Dermis blood vessel endothelial cell (primary cell): ENCODE results near the gene ZNF576. TPM values are rescaled to one million over a fixed set of nuclear protein-coding genes. Genes with fewer than 3 reads are reported as not detected.
"Not testable (repeated sequence)": the region's sequence is repeated elsewhere in the genome, so short reads cannot be mapped to it uniquely, and the experiment has no call there.

ENCODE experiments used
- DNase-seq: peaks from one replicate; pipeline ENCODE4 v3.0.0; 2010
- total RNA-seq: library from RNA; depleted of rRNA; stranded (reverse); fragments of >200 nt; gene quantifications from 2 replicates; pipeline ENCODE4 v1.2.3, GENCODE V29; 2014

ZNF576 gene
- total RNA-seq, 1 donor from 2014 or later = 12.6 TPM

DNA sequence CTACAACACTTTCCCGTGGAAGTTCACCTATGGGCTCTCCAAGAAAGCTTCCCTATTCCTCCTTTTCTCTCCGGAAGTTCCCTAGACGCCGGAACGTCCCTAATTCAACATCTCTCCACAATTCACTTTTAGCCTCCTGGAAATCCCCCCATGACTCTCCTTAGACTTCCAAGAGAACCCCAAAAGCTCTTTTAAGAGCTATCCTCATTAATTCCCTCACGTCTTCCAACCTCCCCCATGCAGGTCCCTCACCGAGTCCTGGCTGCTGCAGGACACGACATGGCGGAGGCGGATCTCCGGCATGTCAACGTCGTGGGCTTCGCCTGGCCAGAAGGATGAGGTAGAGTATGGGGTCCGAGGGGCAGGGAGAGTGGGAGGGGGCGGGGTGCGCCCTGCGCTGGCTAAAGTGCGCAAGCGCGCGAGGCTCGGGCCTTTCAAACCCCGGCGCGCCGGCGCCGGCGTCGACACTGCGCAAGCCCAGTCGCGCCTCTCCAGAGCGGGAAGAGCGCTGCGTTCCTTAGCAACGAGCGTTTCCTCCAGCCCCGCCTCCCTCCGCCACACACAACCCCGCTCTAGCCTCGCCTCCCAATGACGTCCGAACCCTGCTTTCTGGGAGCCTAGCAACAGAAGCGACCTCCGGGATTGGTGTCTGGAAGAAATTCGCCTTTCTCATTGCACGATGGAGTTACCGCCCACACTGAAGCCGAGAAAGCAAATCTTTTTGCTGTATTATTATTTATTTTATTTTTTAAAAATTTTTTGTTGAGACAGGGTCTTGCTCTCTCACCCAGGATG lies 21.0 kb upstream of the ZNF576 start, which contains the start of the genes PINLYP and XRCC1:
Gene PINLYP (plus strand): TSS at position 646 of the 795 bp plus-strand sequence. CDS start 1,391 bp downstream, outside the sequence.
Gene XRCC1 (minus strand): TSS at position 372 of the 795 bp plus-strand sequence. CDS start 69 bp downstream, at position 303.
- DNase-seq = peak; percentile 100

DNA sequence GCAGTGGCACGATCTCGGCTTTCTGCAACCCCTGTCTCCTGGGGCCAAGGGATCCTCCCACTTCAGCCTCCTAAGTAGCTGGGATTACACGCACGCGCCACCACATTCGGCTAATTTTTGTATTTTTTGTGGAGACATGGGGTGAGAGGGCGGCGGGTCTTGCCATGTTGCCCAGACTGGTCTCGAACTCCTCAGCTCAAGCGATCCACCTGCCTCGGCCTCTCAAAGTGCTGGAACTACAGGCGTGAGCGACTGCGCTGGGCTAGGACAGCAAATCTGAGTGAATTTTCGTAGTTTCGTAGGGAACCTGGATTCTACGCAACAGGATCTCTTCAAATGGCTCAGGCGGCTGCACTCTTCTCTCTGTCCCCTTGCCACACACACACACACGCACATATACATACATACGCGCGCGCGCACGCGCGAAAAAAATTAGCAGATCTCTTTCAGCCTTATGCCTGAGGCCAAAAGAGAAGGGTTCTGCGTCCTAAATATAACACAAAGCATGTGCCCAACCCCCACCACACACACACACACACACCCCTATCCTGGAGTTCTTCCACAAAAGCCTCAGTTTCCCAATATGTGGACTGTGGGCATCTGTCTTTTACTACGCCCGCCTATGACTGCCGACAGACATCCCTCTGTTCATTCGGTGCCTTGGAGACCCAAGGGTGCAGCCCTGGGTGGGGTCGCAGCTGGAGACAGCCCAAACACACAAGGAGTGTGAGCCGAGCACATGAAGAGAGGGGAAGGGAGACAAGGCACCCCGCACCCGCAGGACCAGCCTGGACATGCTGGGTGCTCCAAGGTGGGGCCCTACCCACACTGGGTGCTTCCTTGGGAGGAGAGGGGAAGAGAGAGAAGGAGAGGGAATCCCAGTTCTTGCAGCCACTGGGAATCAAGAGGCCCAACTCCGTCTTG lies 20.2 kb upstream of the ZNF576 start:
- DNase-seq = no peak

DNA sequence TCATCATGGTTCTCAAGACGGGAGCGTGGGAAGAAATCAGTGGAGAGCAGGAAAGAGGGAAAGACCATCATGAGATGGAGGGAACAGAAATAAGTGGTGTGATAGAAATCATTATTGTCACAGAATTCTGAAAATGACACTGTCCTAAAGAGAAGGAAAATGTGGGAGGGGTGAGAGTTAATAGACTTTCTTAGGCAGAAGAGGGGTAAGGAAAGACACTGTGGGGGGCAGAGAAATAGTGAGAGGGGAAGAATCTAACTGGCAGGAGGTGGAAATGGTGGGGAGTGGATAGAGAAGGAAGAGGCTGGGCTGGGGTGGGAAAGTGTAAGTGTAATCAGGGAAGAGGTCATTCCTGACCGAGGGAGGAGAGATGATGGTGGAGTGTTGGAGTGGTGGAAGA lies 17.6 kb upstream of the ZNF576 start:
- DNase-seq = no peak

DNA sequence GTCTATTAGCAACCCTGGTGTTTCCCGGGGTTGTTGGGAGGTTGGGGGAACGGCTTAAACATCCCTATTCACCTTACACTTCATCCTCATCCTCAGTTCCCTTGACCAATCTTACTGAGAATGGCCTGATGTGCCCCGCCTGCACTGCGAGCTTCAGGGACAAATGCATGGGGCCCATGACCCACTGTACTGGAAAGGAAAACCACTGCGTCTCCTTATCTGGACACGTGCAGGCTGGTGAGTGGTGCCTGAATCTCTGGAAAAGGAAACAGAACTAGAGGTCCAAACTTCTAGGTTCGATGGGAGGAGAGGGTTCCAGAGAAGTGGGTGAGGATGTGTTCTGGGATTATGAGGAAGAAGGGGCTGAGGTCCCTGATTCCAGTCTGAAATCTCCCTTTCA lies 14.9 kb upstream of the ZNF576 start:
- DNase-seq = no peak

DNA sequence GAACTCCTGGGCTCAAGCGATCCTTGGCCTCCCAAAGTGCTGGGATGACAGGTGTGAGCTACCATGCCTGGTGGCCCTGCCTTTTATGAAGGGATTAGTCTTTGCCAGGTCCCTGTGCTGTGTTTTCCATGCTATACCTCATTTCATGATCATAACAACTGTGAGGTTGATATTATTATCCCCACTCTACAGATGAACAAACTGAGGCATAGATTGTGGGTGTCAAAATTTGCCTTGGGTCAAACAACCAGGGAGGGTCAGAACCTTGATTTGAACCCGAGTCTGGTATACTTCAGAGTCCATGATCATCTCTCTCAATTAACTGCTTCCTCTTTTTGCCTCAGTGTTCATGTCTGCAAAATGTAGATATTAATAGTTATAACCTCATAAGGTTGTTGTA lies 13.9 kb upstream of the ZNF576 start:
- no peak for DNase-seq

DNA sequence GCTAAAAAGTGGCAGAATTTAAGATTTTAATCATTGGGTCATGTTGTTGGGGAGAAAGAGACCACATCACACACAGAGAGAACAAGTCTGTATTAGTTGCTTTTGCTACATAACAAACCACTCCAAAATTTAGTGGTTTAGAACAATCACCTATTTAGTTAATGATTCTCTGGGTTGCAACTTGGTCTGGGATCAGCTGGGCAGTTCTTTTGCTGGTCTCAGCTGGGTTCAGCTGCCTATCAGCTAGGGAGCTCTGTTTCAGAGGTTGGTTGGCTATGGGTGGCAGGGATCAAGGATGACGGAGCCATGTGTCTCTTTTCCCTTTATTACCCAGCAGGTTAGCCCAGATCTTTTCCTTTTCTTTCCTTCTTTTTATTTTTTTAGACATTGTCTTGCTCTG lies 11.9 kb upstream of the ZNF576 start:
- no peak for DNase-seq

DNA sequence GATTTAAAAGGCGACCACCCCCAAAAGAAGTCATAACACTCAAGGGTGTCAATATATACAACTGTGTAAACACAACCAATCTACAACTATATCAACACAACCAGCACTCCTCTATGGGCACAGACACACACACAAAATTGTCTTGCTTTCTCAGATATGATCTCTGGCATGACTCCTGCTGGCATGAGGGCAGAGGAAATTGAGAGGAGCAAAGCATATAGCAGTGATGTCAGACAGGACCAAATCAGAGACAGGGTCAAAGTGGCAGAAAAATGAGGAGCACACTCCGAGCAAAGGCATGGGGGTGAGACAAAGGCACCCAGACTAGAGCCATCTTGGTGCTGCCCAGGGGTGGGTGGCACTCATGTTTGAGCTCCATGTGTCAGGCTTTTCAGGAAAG lies 10.0 kb upstream of the ZNF576 start:
- DNase-seq = no peak

DNA sequence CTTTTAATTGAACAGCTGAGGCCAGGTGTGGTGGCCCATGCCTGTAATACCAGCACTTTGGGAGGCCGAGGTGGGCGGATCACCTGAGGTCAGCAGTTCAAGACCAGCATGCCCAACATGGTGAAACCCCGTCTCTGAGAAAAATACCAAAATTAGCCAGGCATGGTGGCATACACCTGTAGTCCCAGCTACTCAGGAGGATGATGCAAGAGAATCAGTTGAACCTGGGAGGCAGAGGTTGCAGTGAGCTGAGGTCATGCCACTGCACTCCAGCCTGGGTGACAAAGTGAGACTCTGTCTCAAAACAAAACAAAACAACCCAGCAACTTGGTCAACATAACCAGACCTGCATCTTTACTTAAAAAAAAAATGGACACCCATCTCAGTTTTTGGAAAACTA lies 9.4 kb upstream of the ZNF576 start:
- DNase-seq = not testable (repeated sequence)

DNA sequence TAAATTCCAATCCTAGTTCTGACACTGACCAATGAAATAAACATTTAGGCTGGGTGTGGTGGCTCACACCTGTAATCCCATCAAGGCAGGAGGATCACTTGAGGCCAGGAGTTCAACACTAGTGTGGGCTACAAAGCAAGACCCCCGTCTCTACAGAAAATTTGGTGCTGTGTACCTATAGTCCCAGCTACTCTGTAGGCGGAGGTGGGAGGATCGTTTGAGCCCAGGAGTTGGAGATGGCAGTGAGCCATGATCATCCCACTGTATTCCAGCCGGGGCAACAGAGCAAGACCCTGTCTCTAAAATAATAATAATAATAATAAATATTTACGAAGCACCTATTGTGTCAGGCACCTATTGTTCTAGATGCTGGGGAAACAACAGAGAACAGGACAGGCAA lies 7.1 kb upstream of the ZNF576 start:
- DNase-seq = no peak

DNA sequence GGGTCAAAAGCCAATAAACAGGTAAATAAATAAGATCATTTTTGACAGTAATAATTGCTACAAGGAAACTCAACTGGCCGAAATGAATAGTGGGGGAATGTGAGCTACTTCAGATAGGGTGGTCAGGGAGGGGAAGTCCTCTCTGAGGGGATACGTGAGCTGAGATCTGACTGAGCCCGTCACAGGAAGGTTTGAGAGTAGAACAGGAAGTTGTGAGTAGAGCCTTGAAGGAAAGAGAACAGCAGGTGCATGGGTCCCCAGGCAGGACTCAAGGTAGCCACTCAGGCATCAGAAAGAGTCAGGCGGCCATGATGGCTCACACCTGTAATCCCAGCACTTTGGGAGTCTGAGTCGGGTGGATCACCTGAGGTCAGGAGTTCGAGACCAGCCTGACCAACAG lies 6.7 kb upstream of the ZNF576 start:
- DNase-seq = no peak

DNA sequence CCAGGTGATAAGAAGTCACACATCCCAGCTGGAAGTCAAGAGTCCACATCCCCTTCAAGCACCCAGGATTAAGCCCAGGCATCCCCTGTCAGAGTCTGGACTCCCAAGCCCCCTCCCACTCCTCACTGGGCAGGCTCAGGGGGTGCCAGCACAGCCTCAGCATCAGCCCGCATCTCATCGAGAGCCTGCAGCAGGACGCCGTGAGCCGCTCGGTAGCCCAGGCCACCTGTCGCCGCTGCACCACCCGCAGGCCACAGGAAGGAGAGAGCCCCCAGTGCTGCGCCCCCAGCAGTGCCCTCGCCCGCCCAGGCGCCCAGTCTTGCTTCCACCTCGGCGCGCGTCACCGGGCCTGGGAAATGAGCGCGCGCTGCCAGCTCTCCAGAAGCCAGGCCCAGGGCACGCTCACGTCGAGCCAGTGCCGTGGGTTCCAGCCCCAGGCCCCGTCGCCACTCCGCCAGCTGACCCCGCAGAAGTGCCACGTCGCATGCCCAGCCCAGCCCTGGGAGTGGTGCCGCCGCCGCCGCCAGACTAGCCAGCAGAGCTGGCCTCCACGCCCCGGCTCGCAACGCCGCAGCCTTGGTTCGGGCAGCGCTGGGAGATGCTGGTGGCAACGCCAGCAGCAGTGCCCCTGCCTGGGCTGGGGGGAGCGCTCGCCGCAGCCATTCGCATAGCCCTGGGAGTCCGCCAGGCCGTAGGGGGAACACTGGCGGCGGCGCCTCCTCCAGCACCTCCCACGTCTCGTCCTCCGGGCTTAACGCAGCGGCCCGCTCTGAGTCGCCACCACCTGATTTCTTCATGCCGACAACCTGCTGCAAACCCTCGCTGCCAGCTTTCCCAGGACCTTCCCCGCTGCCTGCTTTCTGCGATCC lies 4.3 kb upstream of the ZNF576 start:
- no peak for DNase-seq

DNA sequence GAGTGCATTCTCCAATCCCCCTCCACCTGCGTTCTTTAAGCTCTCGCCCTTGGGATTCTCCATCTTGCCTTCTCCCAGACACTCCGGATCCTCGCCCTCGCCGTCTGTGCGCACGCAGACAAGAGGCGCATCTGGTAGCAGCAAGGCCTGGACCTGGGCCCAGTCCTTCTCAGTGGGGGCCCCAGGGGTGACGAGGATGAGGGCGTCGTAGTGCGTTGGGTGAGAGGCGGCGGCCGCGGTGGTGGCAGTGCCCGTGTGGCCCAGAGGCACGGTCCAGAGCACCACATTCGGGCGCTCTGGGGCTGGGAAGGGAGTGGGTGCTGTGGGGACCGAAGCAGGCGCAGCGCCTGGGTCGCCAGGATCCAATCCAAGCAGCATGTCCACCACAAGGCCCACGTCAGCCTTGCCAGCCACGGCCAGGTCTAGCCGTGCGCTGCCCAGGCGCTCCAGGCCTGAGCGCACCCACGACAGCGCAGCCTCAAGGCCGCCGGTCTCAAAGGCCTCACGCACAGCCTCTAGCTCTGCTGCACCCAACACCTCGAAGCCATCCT lies 3.5 kb upstream of the ZNF576 start:
- DNase-seq = no peak

DNA sequence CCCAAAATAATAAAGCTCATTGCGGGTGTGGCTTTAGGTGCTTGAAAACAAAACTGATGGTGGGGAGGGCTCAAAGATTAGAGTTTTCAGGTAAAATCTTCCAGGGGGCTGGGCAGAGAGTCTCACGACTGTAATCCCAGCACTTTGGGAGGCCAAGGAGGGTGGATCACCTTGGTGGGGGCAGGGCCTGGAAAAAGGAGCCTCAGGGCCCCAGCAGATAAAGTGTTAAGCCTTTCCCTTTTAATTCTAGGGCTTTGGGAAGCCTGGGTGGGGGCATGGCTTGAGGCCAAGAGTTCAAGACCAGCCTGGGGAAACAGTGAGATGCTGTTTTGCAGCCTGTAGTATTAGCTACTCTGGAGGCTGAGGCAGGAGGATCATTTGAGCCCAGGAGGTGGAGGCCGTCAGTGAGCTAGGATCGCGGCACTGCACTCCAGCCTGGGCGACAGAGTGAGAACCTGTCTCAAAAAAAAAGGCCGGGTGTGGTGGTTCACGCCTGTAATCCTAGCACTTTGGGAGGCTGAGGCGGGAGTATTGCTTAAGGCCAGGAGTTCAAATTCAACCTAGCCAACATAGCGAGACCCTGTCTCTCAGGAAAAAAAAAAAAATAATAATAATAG lies 2.2 kb upstream of the ZNF576 start:
- no peak for DNase-seq

DNA sequence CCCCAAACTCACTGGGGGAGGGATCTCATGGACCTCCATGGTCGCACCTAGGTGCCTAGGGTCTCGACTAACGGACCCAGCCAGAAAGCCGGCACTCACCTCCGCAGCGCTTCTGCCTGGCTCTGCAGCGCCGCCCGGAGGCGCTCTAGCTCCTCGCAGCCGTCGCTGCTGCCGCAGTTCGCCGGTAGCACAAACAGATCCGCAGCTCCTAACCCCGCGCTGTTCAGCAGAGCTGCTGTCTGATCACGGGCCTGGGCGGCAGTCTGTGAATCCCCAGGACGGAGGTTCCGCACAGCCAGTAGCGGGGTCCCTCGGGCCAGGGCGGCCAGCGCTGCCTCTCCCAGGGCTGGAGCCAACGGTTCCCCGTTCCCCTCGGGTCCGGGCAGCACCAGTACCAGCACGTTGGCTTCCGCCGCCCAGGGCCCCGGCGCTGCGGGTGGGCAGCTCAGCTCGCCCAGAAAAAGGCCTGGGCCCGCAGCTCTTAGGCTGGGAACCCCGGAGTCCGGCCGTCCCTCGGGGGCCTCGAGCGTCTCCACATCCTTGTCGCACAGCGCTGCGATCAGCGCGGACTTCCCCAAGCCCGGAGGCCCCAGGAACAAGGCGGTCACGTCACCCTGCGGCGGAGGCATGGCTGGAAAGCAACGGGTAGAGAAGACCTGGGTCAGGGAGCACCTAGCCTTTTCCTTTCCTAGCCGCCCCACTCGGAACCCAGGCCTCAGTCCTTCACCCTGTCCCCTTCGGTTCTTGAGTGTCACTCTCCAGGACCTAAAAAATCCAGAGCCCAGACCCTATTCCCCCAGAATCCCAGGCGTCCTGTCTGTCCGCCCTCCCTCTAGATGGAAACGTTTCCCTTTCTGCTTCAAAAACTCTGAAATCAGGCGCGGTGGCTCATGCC lies 1.4 kb upstream of the ZNF576 start:
- peak; percentile 85 for DNase-seq

DNA sequence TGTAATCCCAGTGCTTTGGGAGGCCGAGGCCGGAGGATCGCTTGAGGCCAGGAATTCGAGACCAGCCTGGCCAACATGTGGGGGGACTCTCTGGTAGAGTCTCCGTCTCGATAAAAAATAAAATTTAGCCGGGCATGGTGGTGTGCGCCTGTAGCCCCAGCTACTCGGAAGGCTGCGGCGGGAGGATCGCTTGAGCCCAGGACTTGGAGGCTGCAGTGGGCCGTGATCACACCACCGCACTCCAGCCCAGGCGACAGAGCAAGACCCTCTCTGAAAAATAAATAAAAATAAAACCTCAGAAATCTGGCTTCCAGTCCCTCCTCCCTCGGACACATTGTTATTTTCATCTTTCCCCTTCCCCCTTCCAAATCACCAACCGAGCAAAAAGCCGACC lies 793 bp upstream of the ZNF576 start:
- no peak for DNase-seq

DNA sequence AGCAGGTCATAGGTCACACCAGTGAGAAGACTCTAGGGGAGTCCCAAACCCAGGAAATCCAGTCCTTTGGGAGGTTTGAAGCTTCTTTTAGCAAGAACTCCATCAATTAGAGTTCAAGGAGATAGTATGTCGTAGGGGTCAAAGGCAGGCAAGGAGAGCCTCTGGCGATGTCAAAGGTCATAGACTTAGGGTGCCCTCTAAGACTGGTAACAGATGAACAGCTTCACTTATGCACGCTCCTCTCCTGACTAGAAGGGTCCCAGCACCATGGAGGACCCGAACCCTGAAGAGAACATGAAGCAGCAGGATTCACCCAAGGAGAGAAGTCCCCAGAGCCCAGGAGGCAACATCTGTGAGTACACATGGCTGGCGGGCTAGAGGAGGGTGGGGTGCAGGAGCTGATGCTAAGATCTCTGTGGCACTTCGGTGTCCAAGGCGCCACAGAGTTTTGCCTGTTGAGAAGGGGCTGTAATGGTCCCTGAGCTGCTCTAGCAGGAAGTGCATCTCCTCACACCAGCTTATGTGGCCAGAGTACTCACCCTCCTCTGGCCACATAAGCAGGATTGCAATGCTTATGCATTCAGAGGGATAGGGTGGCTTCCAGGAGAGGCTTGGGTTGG lies 557 bp downstream of the ZNF576 start:
- DNase-seq = peak; percentile 10

DNA sequence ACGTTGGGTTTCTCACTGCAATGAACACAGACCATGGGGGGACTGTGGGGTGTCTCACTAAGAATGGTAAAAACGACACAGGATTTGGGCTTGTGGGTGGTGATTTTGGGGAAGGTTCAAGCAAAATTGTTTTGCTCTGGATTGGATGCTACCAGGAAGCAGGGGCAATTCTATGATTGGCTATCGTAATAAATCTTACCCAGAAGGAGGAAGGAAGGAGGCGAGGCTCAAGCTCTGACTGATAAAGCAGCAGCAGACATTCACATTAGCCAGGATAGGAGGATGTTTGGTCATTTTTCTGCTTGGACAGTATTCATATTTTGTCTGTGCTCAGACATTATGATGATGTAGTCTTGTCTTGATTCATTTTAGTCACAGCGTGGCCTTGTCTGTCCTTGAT lies 1.5 kb downstream of the ZNF576 start:
- DNase-seq = peak; percentile 27

DNA sequence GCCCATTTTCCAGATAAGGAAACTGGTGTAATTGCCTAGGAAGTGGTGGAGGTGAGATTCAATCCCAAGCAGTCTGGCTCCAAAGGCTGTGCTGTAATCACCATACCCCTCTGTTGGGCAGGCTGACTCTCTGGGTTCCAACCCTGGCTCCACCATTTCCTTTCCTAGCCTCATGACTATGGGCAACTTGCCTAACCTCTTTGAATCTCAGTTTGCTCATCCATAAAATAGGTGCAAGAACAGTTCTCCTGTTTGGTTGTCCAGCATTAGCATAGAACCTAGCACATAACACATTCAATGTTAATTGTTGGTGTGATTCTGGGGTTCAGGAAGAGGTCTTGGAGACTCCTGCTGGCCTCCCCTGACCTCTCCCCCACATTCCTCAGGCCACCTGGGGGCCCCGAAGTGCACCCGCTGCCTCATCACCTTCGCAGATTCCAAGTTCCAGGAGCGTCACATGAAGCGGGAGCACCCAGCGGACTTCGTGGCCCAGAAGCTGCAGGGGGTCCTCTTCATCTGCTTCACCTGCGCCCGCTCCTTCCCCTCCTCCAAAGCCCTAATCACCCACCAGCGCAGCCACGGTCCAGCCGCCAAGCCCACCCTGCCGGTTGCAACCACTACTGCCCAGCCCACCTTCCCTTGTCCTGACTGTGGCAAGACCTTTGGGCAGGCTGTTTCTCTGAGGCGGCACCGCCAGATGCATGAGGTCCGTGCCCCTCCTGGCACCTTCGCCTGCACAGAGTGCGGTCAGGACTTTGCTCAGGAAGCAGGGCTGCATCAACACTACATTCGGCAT lies 2.2 kb downstream of the ZNF576 start:
- no peak for DNase-seq

DNA sequence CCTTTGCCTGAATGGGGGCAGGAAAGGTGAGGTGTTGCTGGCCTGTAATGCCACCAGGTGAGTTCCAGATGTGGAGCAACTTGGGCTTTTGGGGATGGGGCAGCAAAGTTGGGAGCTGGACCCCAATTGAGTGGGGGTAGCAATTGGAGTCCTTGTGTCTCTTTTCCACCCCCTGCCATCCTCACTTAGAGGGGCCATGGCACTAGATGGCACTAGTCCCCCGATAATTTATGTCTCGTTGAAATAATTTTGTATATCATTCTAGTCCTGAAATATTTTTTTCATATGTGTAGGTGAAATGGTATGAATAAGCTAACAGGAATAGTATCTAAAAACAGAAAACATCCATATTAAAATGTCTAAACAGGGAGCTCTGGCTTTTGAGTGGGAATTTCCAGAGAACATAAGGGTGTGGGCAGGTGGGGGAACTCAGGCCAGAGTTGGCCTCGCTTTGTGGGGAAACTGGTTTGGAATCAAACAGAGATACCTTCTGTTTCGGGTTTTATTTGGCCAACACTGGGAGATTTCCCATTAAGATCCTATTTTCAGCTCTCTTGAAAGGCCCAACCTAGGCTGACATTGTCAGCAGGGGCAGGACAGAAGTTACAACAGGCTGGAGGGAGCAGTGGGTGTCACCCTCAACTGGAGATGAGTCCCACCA lies 3.4 kb downstream of the ZNF576 start:
- no peak for DNase-seq
